Measurements from ENCODE around the gene DLL1.

DLL1 gene

GRCh38 chr6:170283212-170284081 lies 7.4 kb downstream of the DLL1 start:
- DNase-seq (ENCODE audit: low read depth, low spot score): no peak

GRCh38 chr6:170282512-170283158 lies 8.2 kb downstream of the DLL1 start:
- DNase-seq (ENCODE audit: low read depth, low spot score): no peak

- no peak for DNase-seq (ENCODE audit: low read depth, low spot score)
Observed at GRCh38 chr6:170281331-170282292, 9.3 kb downstream of the DLL1 start.

GRCh38 chr6:170280689-170281045 lies 10.2 kb downstream of the DLL1 start:
- no peak for DNase-seq (ENCODE audit: low read depth, low spot score)

- DNase-seq (ENCODE audit: low read depth, low spot score): peak; percentile 21
Observed at GRCh38 chr6:170279977-170280688, 10.7 kb downstream of the DLL1 start.

GRCh38 chr6:170279426-170279825 lies 11.5 kb downstream of the DLL1 start:
- DNase-seq (ENCODE audit: low read depth, low spot score): no peak

GRCh38 chr6:170278743-170279094 lies 12.2 kb downstream of the DLL1 start:
- DNase-seq (ENCODE audit: low read depth, low spot score): no peak

- no peak for DNase-seq (ENCODE audit: low read depth, low spot score)
Observed at GRCh38 chr6:170277893-170278742, 12.8 kb downstream of the DLL1 start.

GRCh38 chr6:170276369-170277057 lies 14.4 kb downstream of the DLL1 start:
- DNase-seq (ENCODE audit: low read depth, low spot score): no peak

- DNase-seq (ENCODE audit: low read depth, low spot score): no peak
Observed at GRCh38 chr6:170274713-170275560, 15.9 kb downstream of the DLL1 start.

GRCh38 chr6:170273681-170274080 lies 17.2 kb downstream of the DLL1 start:
- DNase-seq (ENCODE audit: low read depth, low spot score): no peak

GRCh38 chr6:170273191-170273590 lies 17.7 kb downstream of the DLL1 start:
- DNase-seq (ENCODE audit: low read depth, low spot score): no peak

- DNase-seq (ENCODE audit: low read depth, low spot score): no peak
Observed at GRCh38 chr6:170272341-170273065, 18.4 kb downstream of the DLL1 start.

- DNase-seq (ENCODE audit: low read depth, low spot score): no peak
Observed at GRCh38 chr6:170271771-170272314, 19.0 kb downstream of the DLL1 start.

GRCh38 chr6:170270984-170271593 lies 19.8 kb downstream of the DLL1 start:
- DNase-seq (ENCODE audit: low read depth, low spot score): no peak

GRCh38 chr6:170269846-170270541 lies 20.9 kb downstream of the DLL1 start:
- peak; percentile 42 for DNase-seq (ENCODE audit: low read depth, low spot score)
